H9 (cell line): ENCODE measurements around the gene TAS2R3. TPM values are rescaled to one million over a fixed set of nuclear protein-coding genes. Genes with fewer than 3 reads are reported as not detected.

Experiments used
- DNase-seq: peaks from one replicate; pipeline ENCODE4 v3.0.0-alpha.2; 2017
- H2AFZ ChIP-seq: one replicate; pipeline ENCODE4 v1.6.1; 2013; ENCODE audit warnings: mild to moderate bottlenecking, low read length, control low read depth, moderate library complexity
- H2AK5ac ChIP-seq: 2 replicates; pipeline ENCODE4 v1.6.1; 2013; ENCODE audit warnings: low read length, control low read depth, mixed read lengths; ENCODE audit not compliant: insufficient read length
- H2BK120ac ChIP-seq: one replicate; pipeline ENCODE4 v1.6.1; 2013; ENCODE audit warnings: low read depth, mild to moderate bottlenecking, low read length, control low read depth, inconsistent platforms; ENCODE audit not compliant: poor library complexity, severe bottlenecking
- H2BK12ac ChIP-seq: 2 replicates; pipeline ENCODE4 v1.6.1; 2013; ENCODE audit warnings: low read length, control low read depth, mixed read lengths, low read depth; ENCODE audit not compliant: insufficient read length
- H2BK15ac ChIP-seq: 2 replicates; pipeline ENCODE4 v1.6.1; 2013; ENCODE audit warnings: low read depth, low read length, control low read depth
- H2BK20ac ChIP-seq: one replicate; pipeline ENCODE4 v1.6.1; 2013; ENCODE audit warnings: low read depth, mild to moderate bottlenecking, low read length, control low read depth, inconsistent platforms; ENCODE audit not compliant: poor library complexity, severe bottlenecking
- H2BK5ac ChIP-seq: 2 replicates; pipeline ENCODE4 v1.6.1; 2013; ENCODE audit warnings: low read length, control low read depth, mixed read lengths; ENCODE audit not compliant: insufficient read length
- H3K14ac ChIP-seq: 2 replicates; pipeline ENCODE4 v1.6.1; 2013; ENCODE audit warnings: low read length, control low read depth; ENCODE audit not compliant: insufficient read depth
- H3K18ac ChIP-seq: 2 replicates; pipeline ENCODE4 v1.6.1; 2013; ENCODE audit warnings: low read depth, mild to moderate bottlenecking, mixed read lengths, low read length, control low read depth; ENCODE audit not compliant: insufficient read length
- H3K23ac ChIP-seq: 2 replicates; pipeline ENCODE4 v1.6.1; 2013; ENCODE audit warnings: low read length, control low read depth, mixed read lengths, low read depth; ENCODE audit not compliant: insufficient read length
- H3K23me2 ChIP-seq: 2 replicates; pipeline ENCODE4 v1.6.1; 2013; ENCODE audit warnings: low read depth, mild to moderate bottlenecking, mixed read lengths, low read length, control low read depth; ENCODE audit not compliant: insufficient read length, poor library complexity, severe bottlenecking
- H3K27ac ChIP-seq: 2 replicates; pipeline ENCODE4 v1.5.1; 2013; ENCODE audit warnings: low read length, control low read depth, mixed read lengths, low read depth; ENCODE audit not compliant: insufficient read length
- H3K27me3 ChIP-seq: 2 replicates; pipeline ENCODE4 v1.6.1; 2013; ENCODE audit warnings: low read length, control low read depth, inconsistent platforms; ENCODE audit not compliant: insufficient read depth
- H3K4ac ChIP-seq: 2 replicates; pipeline ENCODE4 v1.6.1; 2013; ENCODE audit warnings: low read depth, mild to moderate bottlenecking, control low read depth, inconsistent platforms, low read length, moderate library complexity
- H3K4me1 ChIP-seq: 2 replicates; pipeline ENCODE4 v1.6.1; 2013; ENCODE audit warnings: low read length, control low read depth, inconsistent platforms; ENCODE audit not compliant: insufficient read depth
- H3K4me2 ChIP-seq: 2 replicates; pipeline ENCODE4 v1.6.1; 2013; ENCODE audit warnings: low read length, control low read depth, mixed read lengths; ENCODE audit not compliant: insufficient read length, insufficient read depth
- H3K56ac ChIP-seq: 2 replicates; pipeline ENCODE4 v1.6.1; 2013; ENCODE audit warnings: low read depth, mild to moderate bottlenecking, mixed read lengths, low read length, control low read depth; ENCODE audit not compliant: insufficient read length
- H3K79me1 ChIP-seq: 2 replicates; pipeline ENCODE4 v1.6.1; 2013; ENCODE audit warnings: low read depth, mild to moderate bottlenecking, moderate library complexity, low read length, control low read depth, inconsistent platforms; ENCODE audit not compliant: insufficient read depth, poor library complexity, severe bottlenecking
- H3K79me2 ChIP-seq: 2 replicates; pipeline ENCODE4 v1.6.1; 2013; ENCODE audit warnings: low read length, control low read depth, inconsistent platforms; ENCODE audit not compliant: insufficient read depth
- H3K9ac ChIP-seq: 2 replicates; pipeline ENCODE4 v1.6.1; 2013; ENCODE audit warnings: low read length, control low read depth, mixed read lengths; ENCODE audit not compliant: insufficient read length; ENCODE audit errors: extremely low read depth
- H3K9me3 ChIP-seq: one replicate; pipeline ENCODE4 v1.6.1; 2013; ENCODE audit warnings: low read depth, low read length, inconsistent platforms; ENCODE audit not compliant: control insufficient read depth
- H3T11ph ChIP-seq: one replicate; pipeline ENCODE4 v1.6.1; 2013; ENCODE audit warnings: mild to moderate bottlenecking, low read length, control low read depth, inconsistent platforms
- H4K20me1 ChIP-seq: one replicate; pipeline ENCODE4 v1.6.1; 2013; ENCODE audit not compliant: control insufficient read depth, insufficient read length, insufficient read depth
- H4K5ac ChIP-seq: 2 replicates; pipeline ENCODE4 v1.6.1; 2013; ENCODE audit warnings: low read depth, mild to moderate bottlenecking, mixed read lengths, low read length, control low read depth; ENCODE audit not compliant: insufficient read length
- H4K8ac ChIP-seq: replicated peaks from 2 replicates; pipeline ENCODE4 v1.6.1; 2013; ENCODE audit warnings: low read length, control low read depth, mixed read lengths, low read depth; ENCODE audit not compliant: insufficient read length
- H4K91ac ChIP-seq: 2 replicates; pipeline ENCODE4 v1.6.1; 2013; ENCODE audit warnings: low read depth, mild to moderate bottlenecking, moderate library complexity, mixed read lengths, low read length, control low read depth; ENCODE audit not compliant: insufficient read length
- H3K27ac Mint-ChIP-seq, 3 experiments: 2 replicates in 2 of 3; 3 replicates in 1 of 3; pipeline ENCODE4 v1.8.0; 2020 to 2021; ENCODE audit warnings: mixed read lengths in 3 of 3, mild to moderate bottlenecking in 1 of 3, moderate library complexity in 1 of 3
- H3K27me3 Mint-ChIP-seq: 2 replicates; pipeline ENCODE4 v1.8.0; 2021; ENCODE audit warnings: low read depth, mild to moderate bottlenecking, moderate library complexity, mixed read lengths
- H3K36me3 Mint-ChIP-seq, 3 experiments: 2 replicates in 2 of 3; 3 replicates in 1 of 3; pipeline ENCODE4 v1.8.0; 2020 to 2021; ENCODE audit warnings: low read depth in 3 of 3, mixed read lengths in 3 of 3; ENCODE audit not compliant: insufficient read depth in 1 of 3
- H3K4me1 Mint-ChIP-seq, 2 experiments: 2 replicates each; pipeline ENCODE4 v1.8.0; 2020; ENCODE audit warnings: mixed read lengths in 2 of 2
- H3K4me3 Mint-ChIP-seq, 2 experiments: 2 replicates in 1 of 2; 3 replicates in 1 of 2; pipeline ENCODE4 v1.8.0; 2020 to 2021; ENCODE audit warnings: mild to moderate bottlenecking in 2 of 2, mixed read lengths in 2 of 2, moderate library complexity in 1 of 2
- H3K9me3 Mint-ChIP-seq, 2 experiments: 2 replicates in 1 of 2; 3 replicates in 1 of 2; pipeline ENCODE4 v1.8.0; 2020; ENCODE audit warnings: mild to moderate bottlenecking in 2 of 2, mixed read lengths in 2 of 2, moderate library complexity in 1 of 2
- CTCF ChIP-seq: fragments of 200-600 bp; sonication (generic); conservative IDR thresholded peaks from 3 replicates; pipeline ENCODE4 v1.8.0; 2021; ENCODE audit warnings: antibody characterized with exemption, mild to moderate bottlenecking
- WGBS: extraction: QIAGEN DNeasy Blood & Tissue Kit; methylation state at CpG from one replicate; pipeline ENCODE4 v1.1.7; 2013; ENCODE audit warnings: missing lambda C conversion rate, low lambda C conversion rate, mixed read lengths; ENCODE audit not compliant: insufficient read length; ENCODE audit errors: extremely low coverage; 5-methylcytosine and 5-hydroxymethylcytosine counted together
- total RNA-seq: library from RNA; stranded (reverse); gene quantifications from 2 replicates; pipeline ENCODE4 v1.2.1, GENCODE V29; 2021

The TAS2R3 gene
- total RNA-seq, 1 experiment from 2014 or later = 1.2 TPM

GRCh38 chr7:141742229-141742628, 21.7 kb upstream of the TAS2R3 start:
- no peak overlapping the region for H2BK5ac ChIP-seq
- no peak overlapping the region for H3K23ac ChIP-seq
- H3K56ac ChIP-seq = no peak overlapping the region
- H4K5ac ChIP-seq = no peak overlapping the region
- H3K4me1 ChIP-seq = peaks cover 3% of the 10 kb centered on the region; the same call in 1 of the 2 replicates
- peaks cover 0 to 2% of the 10 kb centered on the region in 2 experiments; a peak in 2 of 5 replicates for H3K9me3 Mint-ChIP-seq
- no peaks in the 10 kb centered on the region for H3K27me3 Mint-ChIP-seq
- no peak overlapping the region for H3K27ac Mint-ChIP-seq
- H3K79me1 ChIP-seq = peaks cover 8% of the 10 kb centered on the region
- no peak overlapping the region for H2AK5ac ChIP-seq
- H3K14ac ChIP-seq = no peak overlapping the region
- no peak for DNase-seq
- H3K36me3 Mint-ChIP-seq = peaks cover 57 to 76% (median 75%) of the 10 kb centered on the region in 3 experiments
- H4K8ac ChIP-seq = no peak overlapping the region
- no peak overlapping the region for H3K18ac ChIP-seq
- no peaks in the 10 kb centered on the region for H3K27me3 ChIP-seq
- H2AFZ ChIP-seq = no peak overlapping the region
- H2BK120ac ChIP-seq = no peak overlapping the region
- H3T11ph ChIP-seq = no peak overlapping the region
- no peak overlapping the region for H4K91ac ChIP-seq
- no peaks in the 10 kb centered on the region for H4K20me1 ChIP-seq
- H3K9me3 ChIP-seq = no peaks in the 10 kb centered on the region
- H2BK15ac ChIP-seq = no peak overlapping the region
- no peak overlapping the region for H2BK20ac ChIP-seq
- peaks cover 16% of the 10 kb centered on the region for H3K79me2 ChIP-seq
- no peak overlapping the region for H3K9ac ChIP-seq
- no CpG with 5 or more reads among the region's 1 CpG for WGBS
- no peak overlapping the region for H2BK12ac ChIP-seq
- no peak overlapping the region for H3K4ac ChIP-seq
- H3K4me3 Mint-ChIP-seq = no peak overlapping the region
- peaks cover 3% of the 10 kb centered on the region for H3K23me2 ChIP-seq
- no peak for TF ChIP-seq CTCF
- H3K27ac ChIP-seq = no peak overlapping the region
- H3K4me1 Mint-ChIP-seq = peaks cover 11 to 22% of the 10 kb centered on the region in 2 experiments
- H3K4me2 ChIP-seq = no peak overlapping the region
